ENCODE results near the gene RAB17. TPM values are rescaled to one million over a fixed set of nuclear protein-coding genes. Genes with fewer than 3 reads are reported as not detected.
A peak's percentile ranks its signal among the peaks of the same experiment; 100 is the strongest.

The RAB17 gene
- total RNA-seq, 2 experiments from 2014 or later: 0.14 to 0.69 TPM

DNA sequence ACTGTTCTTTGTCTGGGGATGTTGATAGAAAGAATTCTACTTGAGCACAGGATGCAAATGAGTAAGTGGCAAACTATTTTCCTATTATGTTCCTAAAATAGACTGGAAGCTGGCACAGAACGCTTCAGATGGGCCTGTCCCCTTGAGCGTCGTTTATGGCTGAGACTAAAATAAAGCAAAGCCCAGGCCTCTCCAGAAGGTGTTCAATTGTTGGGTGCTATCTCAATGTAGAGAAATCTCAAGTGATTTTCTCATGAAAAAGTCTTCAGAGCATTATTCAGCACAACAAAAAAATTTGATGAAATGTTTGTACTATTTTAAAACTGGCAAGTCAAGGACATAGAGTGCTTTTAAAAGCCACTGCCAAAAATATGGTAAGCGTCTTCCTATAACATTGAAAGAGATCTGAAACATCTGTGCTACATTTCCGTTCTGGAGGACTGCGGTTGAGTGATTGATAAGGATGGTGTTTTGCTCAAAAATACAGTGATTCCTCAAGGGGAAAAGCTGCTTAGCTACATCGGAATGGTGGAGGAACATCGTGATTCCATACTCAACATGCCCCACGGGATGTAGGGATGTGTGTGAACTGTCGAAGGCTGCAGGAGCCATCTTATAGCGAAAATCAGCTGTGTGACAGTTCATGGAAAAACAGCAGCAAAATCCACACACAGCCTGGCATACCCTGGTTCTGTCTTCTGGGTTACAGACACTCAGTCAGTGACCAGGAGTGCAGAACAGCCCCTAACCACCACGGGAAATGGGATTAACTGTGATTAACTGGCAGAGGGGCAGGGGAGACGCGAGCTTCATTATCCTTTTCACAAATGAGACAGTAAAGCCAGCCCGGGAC is 26.4 kb upstream of the RAB17 start:
- DNase-seq (no peak), ATAC-seq (peak; percentile 45)
- Mint-ChIP-seq H3K9me3 (no peaks in the 10 kb centered on the region), H3K4me1 (ENCODE audit: low read depth) (peaks cover 38% of the 10 kb centered on the region), H3K27ac (no peak overlapping the region), H3K4me3 (no peak overlapping the region), H3K36me3 (ENCODE audit: low read depth) (no peaks in the 10 kb centered on the region), H3K27me3 (no peaks in the 10 kb centered on the region)
- POLR2A ChIA-PET: interaction anchor here (1.2 kb wide), 2 partner anchors 13 to 112 kb away, joined by 3 to 4 read pairs; no protein-coding TSS in a partner anchor
- intact Hi-C loops (cut with micrococcal nuclease): no loop called here
- CTCF ChIA-PET: interaction anchor here (0.7 to 1.8 kb wide), 3 partner anchors 36 to 128 kb away, joined by 3 to 4 read pairs (median 3); no protein-coding TSS in a partner anchor
- TF ChIP-seq, protein P1, sequence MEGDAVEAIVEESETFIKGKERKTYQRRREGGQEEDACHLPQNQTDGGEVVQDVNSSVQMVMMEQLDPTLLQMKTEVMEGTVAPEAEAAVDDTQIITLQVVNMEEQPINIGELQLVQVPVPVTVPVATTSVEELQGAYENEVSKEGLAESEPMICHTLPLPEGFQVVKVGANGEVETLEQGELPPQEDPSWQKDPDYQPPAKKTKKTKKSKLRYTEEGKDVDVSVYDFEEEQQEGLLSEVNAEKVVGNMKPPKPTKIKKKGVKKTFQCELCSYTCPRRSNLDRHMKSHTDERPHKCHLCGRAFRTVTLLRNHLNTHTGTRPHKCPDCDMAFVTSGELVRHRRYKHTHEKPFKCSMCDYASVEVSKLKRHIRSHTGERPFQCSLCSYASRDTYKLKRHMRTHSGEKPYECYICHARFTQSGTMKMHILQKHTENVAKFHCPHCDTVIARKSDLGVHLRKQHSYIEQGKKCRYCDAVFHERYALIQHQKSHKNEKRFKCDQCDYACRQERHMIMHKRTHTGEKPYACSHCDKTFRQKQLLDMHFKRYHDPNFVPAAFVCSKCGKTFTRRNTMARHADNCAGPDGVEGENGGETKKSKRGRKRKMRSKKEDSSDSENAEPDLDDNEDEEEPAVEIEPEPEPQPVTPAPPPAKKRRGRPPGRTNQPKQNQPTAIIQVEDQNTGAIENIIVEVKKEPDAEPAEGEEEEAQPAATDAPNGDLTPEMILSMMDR (IDR thresholded peaks at IDR 0.05): no peak

DNA sequence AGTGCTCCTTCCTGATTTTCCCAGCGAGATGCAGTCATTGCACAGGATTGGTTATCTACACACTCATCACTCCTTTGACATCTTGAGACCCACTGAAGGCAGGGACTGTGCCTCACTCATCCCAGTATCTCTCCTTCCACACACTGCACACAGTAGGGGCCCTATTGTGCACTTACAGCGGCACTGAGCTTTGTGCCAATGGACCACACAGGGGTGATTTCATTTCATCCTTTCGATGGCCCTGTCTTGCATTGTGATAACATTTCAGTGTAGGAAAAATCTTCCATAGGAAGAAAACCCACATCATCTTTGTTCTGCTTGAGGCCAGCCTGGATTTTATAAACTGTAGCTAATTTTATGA is 25.8 kb upstream of the RAB17 start:
- intact Hi-C loops (cut with micrococcal nuclease): no loop called here
- no peak overlapping the region for H3K27ac Mint-ChIP-seq
- no peak for DNase-seq
- H3K9me3 Mint-ChIP-seq: no peaks in the 10 kb centered on the region
- H3K36me3 Mint-ChIP-seq (ENCODE audit: low read depth): no peaks in the 10 kb centered on the region
- CTCF ChIA-PET: interaction anchor here (1.2 to 1.8 kb wide), 2 partner anchors 35 to 129 kb away, joined by 3 to 4 read pairs; no protein-coding TSS in a partner anchor
- peaks cover 38% of the 10 kb centered on the region for H3K4me1 Mint-ChIP-seq (ENCODE audit: low read depth)
- H3K4me3 Mint-ChIP-seq: no peak overlapping the region
- TF ChIP-seq, protein P1 (IDR thresholded peaks at IDR 0.05): no peak
- no peaks in the 10 kb centered on the region for H3K27me3 Mint-ChIP-seq
- ATAC-seq: no peak
- POLR2A ChIA-PET: interaction anchor here (1.2 kb wide), 1 partner anchor 12 kb away, joined by 4 read pairs; no protein-coding TSS in a partner anchor

DNA sequence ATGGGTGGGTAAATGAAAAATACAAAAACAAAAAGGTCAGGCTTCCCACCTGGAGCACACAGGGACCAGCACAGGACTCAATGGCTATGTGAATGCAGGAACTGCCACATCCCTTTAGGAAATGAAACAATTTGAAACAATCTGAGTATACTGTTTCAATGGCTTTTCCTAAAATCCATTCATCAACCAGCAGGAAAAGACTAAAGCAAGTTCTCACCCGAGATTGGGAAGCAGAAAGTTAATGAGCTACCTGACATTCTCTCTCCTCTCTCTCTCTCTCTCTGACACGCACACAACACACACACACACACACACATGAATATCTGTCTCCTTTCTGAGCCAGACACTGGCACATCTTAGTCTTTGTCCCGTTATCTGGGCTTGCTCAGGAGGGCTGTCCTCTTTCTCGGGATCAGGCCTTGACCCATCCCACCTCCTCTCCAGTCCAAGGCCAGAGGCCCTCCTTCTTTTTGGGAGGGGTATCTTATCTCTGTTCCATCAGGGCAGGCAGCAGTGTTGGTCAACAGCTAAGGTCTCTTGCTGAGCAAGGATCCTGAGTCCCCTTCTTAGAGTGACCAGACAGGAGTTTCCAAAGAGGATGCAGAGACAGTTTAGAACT is 25.2 kb upstream of the RAB17 start:
- Mint-ChIP-seq H3K4me1 (ENCODE audit: low read depth) (peaks cover 38% of the 10 kb centered on the region), H3K9me3 (no peaks in the 10 kb centered on the region), H3K4me3 (no peak overlapping the region), H3K27ac (no peak overlapping the region), H3K36me3 (ENCODE audit: low read depth) (no peaks in the 10 kb centered on the region), H3K27me3 (no peaks in the 10 kb centered on the region)
- ChIA-PET CTCF (interaction anchor here (0.8 to 1.8 kb wide), 3 partner anchors 20 to 129 kb away, joined by 3 to 4 read pairs (median 4); no protein-coding TSS in a partner anchor), POLR2A (interaction anchor here (1.0 to 1.4 kb wide), 3 partner anchors 12 to 20 kb away, joined by 3 to 4 read pairs (median 3); no protein-coding TSS in a partner anchor)
- intact Hi-C loops (cut with micrococcal nuclease): no loop called here
- TF ChIP-seq, protein P1 (IDR thresholded peaks at IDR 0.05): no peak
- no peak for ATAC-seq
- DNase-seq: no peak

DNA sequence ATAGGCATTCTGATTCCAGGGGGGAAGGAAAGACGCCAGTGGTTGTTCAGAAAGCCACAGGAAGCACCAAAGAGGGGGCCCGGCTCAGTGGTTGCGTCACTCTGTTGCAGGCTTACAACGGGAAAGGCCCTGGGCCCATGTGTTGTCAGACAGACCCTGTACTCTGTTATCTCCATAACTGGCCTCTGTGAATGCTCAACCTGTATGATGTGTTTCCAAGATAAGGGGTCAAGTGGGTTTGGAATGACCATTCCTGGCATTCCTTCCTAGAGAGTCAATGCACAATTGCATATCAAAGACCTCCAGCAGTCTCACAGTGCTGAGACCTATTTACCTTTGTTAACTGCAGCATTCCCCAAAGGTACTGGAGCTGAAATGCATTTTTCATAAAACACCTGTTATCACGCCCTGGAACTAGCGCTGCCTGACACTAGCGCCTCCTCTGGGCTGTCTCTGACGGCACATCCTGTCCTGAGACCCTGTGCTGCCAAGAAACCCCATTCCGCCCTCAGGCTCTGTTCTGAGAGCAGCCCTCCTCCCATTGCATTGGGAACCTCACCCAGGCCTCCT is 23.7 kb upstream of the RAB17 start:
- ATAC-seq (peak; percentile 62), DNase-seq (peak; percentile 51)
- no peaks in the 10 kb centered on the region for H3K27me3 Mint-ChIP-seq
- POLR2A ChIA-PET: interaction anchor here (1.4 kb wide), 1 partner anchor 13 kb away, joined by 3 read pairs; no protein-coding TSS in a partner anchor
- CTCF ChIA-PET: interaction anchor here (1.1 to 1.8 kb wide), 2 partner anchors 18 to 33 kb away, joined by 3 to 4 read pairs; no protein-coding TSS in a partner anchor
- H3K36me3 Mint-ChIP-seq (ENCODE audit: low read depth): no peaks in the 10 kb centered on the region
- H3K4me3 Mint-ChIP-seq: no peak overlapping the region
- H3K4me1 Mint-ChIP-seq (ENCODE audit: low read depth): peaks cover 38% of the 10 kb centered on the region
- H3K27ac Mint-ChIP-seq: no peak overlapping the region
- no peaks in the 10 kb centered on the region for H3K9me3 Mint-ChIP-seq
- TF ChIP-seq, protein P1 (IDR thresholded peaks at IDR 0.05): no peak
- intact Hi-C loops (cut with micrococcal nuclease): no loop called here
